HG02588 (cell line): Measurements from ENCODE around the gene SIPA1L2.
"Not testable (repeated sequence)": the region's sequence is repeated elsewhere in the genome, so short reads cannot be mapped to it uniquely, and the experiment has no call there.

ENCODE experiments used
- ATAC-seq: cut with Tn5 transposase; IDR thresholded peaks from one replicate; pipeline ENCODE4 v1.9.1; 2021; ENCODE audit warnings: mild to moderate bottlenecking, moderate library complexity; ENCODE audit not compliant: unreplicated experiment

SIPA1L2 gene

GRCh38 chr1:232615306-232615800 lies 14.6 kb downstream of the SIPA1L2 start:
- no peak for ATAC-seq

DNA sequence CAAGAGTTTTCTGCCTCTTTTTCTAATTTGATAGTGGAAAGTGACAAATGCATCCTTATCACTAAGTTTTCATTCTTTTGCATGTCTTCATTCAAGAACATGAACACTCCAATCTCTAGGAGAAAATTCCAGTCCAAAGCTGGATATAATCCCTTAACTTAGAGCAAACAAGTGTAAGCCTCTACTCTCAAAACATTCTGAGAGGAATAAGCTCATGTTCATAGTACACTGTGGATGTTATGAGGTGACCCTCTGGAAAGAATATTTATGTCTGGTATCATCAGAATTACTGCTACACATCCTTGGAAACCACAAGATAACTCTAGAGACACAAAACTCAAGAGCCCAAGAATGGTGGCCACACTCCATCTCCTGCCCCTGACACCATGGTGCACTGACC lies 15.1 kb downstream of the SIPA1L2 start:
- no peak for ATAC-seq

- ATAC-seq, result no peak
Measured at GRCh38 chr1:232613752-232614381, 16.1 kb downstream of the SIPA1L2 start.

GRCh38 chr1:232612836-232613235 lies 17.1 kb downstream of the SIPA1L2 start:
- not testable (repeated sequence) for ATAC-seq

DNA sequence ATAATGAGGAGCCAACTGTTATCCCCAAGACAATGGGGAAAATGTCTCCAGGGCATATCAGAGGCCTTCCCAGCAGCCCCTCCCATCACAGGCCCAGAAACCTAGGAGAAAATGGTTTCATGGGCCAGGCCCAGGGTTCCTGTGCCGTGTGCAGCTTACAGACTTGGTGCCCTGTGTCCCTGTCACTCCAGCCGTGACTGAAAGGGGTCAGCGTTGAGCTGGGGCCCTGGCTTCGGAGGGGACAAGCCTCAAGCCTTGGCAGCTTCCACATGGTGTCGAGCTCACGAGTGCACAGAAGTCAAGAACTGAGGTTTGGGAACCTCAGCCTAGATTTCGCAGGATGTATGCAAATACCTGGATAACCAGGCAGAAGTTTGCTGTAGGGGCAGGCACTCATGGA lies 18.1 kb downstream of the SIPA1L2 start:
- no peak for ATAC-seq

DNA sequence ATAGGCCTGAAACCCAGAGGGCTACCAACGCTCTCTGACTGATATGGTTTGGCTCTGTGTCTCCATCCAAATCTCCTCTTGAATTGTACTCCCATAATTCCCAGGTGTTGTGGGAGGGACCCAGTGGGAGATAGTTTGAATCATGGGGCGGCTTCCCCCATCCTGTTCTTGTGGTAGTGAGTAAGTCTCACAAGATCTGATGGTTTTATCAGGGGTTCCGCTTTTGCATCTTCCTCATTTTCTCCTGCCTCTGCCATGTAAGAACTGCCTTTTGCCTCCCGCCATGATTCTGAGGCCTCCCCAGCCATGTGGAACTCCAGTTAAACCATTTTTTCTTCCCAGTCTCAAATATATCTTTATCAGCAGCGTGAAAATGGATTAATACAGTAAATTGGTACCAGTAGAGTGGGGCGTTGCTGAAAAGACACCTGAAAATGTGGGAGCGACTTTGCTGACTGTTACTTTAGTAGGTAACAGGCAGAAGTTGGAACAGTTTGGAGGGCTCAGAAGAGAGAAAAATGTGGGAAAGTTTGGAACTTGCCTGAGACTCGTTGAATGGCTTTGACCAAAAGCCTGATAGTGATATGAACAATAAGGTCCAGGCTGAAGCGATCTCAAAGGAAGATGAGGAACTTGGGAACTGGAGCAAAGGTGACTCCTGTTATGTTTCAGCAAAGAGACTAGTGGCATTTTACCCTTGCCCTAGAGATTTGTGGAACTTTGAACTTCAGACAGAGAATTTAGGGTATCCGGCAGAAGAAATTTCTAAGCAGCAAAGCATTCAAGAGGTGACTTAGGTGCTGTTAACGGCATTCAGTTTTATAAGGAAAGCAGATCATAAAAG lies 18.8 kb downstream of the SIPA1L2 start:
- not testable (repeated sequence) for ATAC-seq

- ATAC-seq, result no peak
Measured at GRCh38 chr1:232610192-232610901, 19.6 kb downstream of the SIPA1L2 start.

- ATAC-seq, result no peak
Measured at GRCh38 chr1:232608427-232608826, 21.5 kb downstream of the SIPA1L2 start.

DNA sequence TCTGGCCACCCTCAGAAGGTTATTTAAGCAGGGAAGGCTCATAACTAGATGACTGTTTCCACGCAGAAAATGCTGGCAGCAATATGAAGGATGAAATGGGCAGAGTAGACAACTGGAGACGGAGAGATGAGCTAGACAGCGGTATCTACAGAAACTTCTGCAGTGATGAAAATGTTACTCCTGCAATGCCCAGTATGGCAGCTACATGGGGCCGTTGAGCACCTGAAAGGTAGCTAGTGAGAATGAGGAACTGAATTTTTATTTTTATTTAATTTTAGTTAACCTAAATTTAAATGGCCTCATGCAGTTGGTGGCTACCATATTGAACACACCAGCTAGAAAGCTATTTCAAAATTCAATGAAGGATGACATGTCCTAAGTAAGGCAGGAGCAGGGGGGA lies 27.3 kb downstream of the SIPA1L2 start:
- no peak for ATAC-seq

- no peak for ATAC-seq
Measured at GRCh38 chr1:232600424-232601258, 29.3 kb downstream of the SIPA1L2 start.

DNA sequence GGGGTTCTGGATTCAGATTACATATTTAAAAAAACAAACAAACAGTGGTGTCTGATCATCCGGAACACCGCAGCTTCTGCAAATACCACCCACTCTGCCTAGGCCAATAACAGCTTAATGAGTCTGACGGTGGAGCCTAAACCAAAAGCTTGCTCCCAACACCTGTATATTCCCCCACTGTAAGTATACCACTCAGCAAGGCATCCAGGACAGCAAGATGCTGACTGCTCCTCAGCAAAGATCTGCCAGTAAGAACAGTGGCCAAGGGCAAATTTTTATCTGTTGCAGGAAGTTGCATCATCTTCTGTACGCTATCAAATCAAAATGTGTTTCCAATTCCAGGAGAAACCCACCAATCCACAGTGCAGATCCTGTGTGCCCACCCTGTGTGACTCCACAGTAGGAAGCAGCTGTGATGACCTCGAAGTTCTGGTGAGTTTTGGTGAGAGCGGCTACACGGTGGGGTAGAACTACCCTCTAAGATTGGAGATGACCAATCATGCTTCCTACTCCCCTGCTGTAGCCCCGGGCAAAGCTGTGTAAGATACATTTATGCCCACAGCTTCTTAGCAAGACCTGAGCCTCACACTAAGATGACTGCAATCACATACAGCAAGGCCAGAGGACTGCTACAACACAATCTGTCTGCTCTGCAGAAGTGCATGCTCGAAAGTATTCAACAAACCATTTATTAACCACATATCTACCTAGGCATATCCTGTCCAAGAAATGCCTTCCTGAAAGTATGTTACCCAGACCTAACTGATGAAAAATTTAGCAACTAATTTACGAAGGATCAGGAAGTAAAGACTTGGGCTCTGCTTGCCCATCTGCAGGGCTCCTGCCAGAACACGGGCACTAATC lies 30.5 kb downstream of the SIPA1L2 start:
- ATAC-seq, result peak; percentile 37

- no peak for ATAC-seq
Measured at GRCh38 chr1:232598837-232599177, 31.1 kb downstream of the SIPA1L2 start.

- ATAC-seq, result no peak
Measured at GRCh38 chr1:232598133-232598532, 31.8 kb downstream of the SIPA1L2 start.

GRCh38 chr1:232597721-232598120 lies 32.2 kb downstream of the SIPA1L2 start:
- peak; percentile 66 for ATAC-seq

DNA sequence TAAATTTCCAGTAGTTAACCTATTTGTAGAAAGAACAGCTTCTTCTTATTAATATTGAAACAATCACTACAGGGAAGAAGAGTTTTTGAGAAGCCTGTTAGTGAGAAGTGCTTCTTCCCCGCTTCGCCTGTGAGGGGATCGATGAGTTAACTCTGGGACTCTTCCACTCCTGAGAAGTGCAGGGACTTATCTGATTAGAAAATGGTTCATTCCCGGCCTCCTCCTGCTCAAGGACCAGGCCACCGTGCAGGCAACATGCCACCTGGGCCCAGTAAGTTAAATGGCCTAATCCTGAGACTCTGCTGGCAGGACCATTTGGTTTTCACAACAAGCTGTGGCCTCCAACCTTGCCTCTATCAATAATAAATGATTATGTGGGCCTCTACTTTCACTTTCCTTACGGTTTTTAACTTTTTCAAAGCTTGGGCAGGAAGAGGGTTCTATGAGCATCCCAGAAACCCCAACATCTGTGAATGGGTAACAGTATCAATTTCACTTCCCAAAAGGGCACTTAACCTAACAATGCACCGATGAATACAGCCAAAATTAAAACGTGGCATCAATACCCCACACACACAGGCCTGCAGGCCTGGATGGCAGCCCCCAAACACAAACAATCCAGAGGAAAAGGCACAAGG lies 33.1 kb downstream of the SIPA1L2 start:
- ATAC-seq, result peak; percentile 31

DNA sequence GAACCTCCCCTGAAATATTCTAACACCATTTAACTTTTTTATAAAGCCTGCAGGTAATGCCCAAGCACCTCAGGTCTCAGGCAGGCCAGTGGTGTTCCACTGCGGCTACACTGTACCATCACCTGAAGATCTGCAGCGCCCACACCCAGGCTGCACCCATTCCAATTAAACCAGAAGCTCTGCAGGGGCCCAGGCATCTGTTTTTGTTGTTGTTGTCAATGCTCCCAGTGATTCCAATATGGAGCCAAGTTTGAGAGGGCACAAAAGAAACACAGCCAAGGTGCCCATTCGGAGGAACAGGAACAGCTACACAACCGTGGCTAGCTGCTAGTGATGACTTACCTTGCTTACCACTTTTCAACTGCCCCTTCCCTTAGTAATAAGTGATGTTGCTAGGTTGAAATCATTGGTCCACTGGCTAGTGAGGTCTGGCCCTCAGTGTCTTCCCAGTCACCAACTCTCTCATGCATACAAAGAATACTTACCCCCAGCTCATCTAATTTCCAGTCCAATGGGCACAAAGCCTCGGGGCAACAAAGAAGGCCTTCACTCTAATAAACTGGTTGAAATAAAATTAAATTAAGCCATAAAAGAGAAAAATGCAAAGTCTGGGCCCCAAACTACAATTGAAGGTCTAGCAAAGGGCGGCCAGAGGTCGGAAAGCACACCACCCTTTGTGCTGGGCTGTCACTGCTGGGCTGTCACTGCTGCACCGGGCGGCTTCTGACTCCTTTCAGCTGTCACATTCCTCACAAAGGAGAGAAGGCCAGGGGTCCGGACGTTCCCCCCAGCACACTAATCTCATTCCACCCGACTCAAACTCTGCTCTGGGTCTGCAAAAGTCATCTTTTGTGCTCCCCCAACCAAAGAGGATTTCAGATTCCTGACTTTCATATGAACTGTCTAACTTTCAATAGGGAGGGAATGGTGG lies 34.9 kb downstream of the SIPA1L2 start:
- ATAC-seq, result no peak

DNA sequence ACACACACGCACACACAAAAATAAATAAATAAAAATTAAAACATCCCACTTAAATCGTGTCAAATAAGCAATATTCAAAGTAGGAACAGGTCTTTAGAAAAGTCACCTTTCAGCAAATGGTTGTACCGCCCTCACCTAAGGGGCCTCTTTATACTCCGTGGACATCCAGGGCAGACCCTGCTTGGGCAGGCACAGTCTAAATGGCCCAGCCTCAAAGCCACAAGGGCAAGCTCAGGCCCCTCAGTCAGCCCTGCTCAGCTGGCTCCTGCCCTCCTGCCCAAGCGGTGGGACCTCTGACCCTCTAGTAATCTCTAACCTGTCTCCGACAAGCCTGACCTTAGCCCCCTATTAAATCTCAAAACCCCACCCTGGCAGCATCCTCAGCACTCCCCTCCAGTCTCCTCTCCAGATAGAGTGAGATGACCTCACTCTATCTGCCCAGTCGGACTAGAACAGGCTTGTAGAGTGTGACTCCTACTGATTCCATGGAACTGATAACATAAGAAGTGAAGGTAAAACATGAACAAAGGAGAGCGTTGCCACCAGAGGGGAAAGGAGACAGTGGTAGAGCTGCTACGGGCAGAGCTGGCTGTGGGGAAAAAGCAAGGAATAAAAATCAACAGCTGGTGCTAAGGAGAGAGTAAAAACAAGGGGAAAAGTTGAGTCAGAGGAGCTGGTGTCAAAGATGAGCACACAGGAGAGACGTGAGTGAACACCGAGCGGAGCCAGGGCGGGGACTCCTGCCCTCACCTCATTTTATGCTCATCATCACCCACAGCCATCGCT lies 36.0 kb downstream of the SIPA1L2 start:
- no peak for ATAC-seq

DNA sequence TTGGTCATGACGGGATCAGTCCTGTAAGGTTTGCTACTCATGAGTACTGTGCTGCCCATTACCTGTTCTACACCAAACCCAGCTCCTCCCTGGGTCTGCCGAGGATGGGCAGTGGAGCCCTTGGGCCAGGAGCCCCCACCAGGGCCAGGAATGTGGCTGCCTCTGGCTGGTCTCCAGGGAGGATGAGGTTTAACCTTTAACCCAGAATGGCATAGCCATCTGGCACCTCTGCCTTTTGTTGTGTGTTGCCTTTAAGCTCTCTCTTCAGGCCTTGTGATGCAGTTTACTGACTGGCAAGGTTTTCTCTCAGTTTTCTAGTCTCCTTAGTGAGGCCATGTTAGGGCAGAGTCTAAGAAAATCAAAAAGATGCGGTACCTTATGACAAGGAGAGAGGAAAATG lies 38.6 kb downstream of the SIPA1L2 start:
- no peak for ATAC-seq
